GM18909 (cell line): ENCODE results near the gene SLAMF7.
"Not testable (repeated sequence)": the region's sequence is repeated elsewhere in the genome, so short reads cannot be mapped to it uniquely, and the experiment has no call there.

Experiments
- ATAC-seq: cut with Tn5 transposase; IDR thresholded peaks from one replicate; pipeline ENCODE4 v1.9.1; 2021; ENCODE audit warnings: mild to moderate bottlenecking; ENCODE audit not compliant: unreplicated experiment, poor library complexity

SLAMF7 gene

GRCh38 chr1:160767395-160768294, 28.6 kb downstream of the SLAMF7 start:
- peak; percentile 51 for ATAC-seq

- ATAC-seq, result peak; percentile 76
These were observed 29.2 kb downstream of the SLAMF7 start for GRCh38 chr1:160768295-160768657.

GRCh38 chr1:160772331-160772730, 33.3 kb downstream of the SLAMF7 start:
- ATAC-seq, result no peak

GRCh38 chr1:160773093-160773492, 34.0 kb downstream of the SLAMF7 start:
- ATAC-seq, result no peak

- no peak for ATAC-seq
These were observed 36.1 kb downstream of the SLAMF7 start for GRCh38 chr1:160774886-160775719.

GRCh38 chr1:160776178-160776577, 37.1 kb downstream of the SLAMF7 start:
- ATAC-seq, result peak; percentile 42

- ATAC-seq, result no peak
These were observed 38.5 kb downstream of the SLAMF7 start for GRCh38 chr1:160777486-160778089.

- ATAC-seq, result no peak
These were observed 39.9 kb downstream of the SLAMF7 start for GRCh38 chr1:160778976-160779375.

DNA sequence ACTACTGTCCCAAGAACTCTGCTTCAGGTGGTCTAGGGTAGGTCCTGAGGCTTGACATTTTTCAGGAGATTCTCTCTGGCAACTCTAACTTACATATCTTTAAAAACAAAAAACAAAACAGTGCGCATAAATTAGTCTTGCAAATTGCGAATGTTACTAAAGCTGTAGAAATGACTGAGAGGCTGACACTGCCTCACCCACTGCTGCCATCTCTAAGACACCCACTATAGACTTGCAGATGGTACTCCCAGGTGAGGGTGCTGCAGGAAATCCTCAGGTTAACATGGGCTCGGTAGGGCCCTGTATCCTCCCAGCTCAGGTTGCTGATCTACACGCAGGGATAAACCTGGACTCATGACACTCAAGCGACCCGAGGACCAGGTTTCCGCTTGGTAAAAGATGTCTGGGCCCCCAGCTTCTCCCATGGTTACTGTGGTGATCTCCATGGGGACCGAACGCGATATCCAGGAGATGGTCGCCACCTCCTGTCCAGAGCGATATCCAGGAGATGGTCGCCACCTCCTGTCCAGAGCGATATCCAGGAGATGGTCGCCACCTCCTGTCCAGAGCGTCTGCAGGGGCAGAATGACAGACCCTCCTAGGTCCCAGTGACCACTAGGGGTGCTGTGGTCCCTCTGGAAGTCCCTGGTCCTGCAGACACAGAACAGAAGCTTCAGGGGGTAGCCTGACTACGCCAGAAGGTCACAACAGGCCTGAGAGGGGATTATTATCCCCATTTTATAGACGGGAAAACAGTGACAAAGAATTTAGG, 40.8 kb downstream of the SLAMF7 start:
- ATAC-seq, result no peak

DNA sequence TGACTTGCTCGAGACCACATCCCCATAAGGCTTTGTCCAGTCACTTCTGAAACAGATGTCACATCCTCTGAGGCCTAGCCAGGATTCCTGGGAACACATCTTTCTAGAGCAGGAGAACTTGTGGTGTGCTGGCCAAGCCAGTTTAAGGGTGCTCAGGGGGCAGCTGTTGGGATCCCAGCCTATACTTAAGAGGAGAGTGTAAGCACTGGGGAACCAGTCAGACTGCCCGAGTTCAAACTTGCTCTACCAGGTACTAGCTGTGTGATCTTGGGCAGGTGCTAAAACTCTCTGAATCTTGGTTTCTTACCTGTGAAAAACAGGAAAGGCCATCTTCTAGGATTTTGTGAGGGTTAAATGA, 41.3 kb downstream of the SLAMF7 start:
- no peak for ATAC-seq

DNA sequence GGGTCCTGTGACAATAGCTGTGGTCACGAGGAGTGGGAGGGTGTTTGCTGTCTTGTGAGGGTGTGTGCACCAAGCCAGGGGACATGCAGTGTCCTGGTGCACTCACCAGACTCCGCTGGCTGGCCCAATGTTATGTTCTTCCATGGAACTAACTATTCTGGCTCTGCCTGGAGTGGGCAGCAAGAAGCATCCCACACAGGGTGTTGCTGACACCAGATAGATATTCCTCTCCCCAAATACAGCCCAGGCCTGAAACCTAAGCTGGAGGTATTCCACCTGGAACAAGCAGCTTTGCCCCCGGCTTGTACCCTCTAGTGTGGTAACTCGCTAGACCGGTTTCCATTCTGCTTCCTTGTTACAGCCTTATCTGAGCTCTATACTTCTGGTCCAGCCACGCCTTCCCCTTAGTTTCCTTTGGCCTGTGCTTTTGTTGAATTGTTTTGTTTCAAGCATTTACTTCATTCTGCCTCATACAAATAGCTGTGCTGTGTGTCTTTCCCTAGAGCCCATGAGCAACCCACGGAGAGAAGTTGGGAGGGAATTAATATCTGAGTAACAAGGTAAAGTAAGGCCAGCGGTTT, 42.2 kb downstream of the SLAMF7 start:
- no peak for ATAC-seq

GRCh38 chr1:160781914-160782689, 43.1 kb downstream of the SLAMF7 start:
- peak; percentile 78 for ATAC-seq

DNA sequence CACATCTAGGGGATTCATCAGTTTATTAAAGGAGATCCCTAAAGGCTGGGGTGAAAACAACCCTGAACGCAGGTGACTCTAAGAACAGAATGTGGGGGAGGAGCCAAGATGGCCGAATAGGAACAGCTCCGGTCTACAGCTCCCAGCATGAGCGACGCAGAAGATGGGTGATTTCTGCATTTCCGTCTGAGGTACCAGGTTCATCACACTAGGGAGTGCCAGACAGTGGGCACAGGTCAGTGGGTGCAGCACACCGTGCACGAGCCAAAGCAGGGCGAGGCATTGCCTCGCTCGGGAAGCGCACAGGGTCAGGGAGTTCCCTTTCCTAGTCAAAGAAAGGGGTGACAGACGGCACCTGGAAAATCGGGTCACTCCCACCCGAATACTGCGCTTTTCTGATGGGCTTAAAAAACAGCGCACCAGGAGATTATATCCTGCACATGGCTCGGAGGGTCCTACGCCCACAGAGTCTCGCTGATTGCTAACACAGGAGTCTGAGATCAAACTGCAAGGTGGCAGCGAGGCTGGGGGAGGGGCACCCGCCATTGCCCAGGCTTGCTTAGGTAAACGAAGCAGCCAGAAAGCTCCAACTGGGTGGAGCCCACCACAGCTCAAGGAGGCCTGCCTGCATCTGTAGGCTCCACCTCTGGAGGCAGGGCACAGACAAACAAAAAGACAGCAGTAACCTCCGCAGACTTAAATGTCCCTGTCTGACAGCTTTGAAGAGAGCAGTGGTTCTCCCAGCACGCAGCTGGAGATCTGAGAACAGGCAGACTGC, 44.1 kb downstream of the SLAMF7 start:
- ATAC-seq, result not testable (repeated sequence)

DNA sequence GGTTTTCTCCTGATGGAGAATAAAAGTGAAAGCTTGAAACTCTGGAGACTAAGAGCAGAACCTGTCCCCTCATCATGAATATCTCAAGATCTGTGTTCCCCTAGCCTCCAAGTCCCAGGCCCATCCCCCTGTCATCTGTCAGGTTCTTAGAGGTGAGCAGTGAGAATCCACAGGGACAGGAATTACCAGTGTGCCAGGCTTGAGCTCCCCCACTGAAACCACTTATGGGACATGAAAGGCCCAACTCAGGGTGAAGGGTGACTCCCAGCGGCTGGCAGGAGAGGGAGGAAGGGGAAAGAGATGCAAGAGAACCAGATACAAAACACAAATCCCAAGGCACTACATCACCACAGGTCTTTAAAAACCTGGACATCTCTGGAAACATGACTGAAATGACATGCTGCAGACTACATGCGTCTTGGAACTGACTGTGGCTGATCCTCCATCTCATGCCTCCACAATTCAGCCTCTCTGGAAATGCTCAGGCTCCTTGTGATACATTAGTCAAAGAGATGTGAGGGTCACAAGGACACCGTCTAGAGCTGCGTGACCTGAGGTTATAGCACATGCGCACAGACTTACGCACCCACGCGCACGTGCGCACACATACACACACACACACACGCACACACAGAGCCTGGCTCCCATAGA, 50.1 kb downstream of the SLAMF7 start:
- no peak for ATAC-seq

GRCh38 chr1:160789702-160790611, 50.9 kb downstream of the SLAMF7 start:
- peak; percentile 87 for ATAC-seq

GRCh38 chr1:160794376-160794775, 55.3 kb downstream of the SLAMF7 start:
- no peak for ATAC-seq

GRCh38 chr1:160795951-160796383, 56.9 kb downstream of the SLAMF7 start, which contains the start of gene LY9:
Gene LY9 (plus strand): TSS chr1:160796174. CDS start chr1:160796188, 14 bp downstream.
- ATAC-seq, result peak; percentile 85
